ENCODE data around the gene FBN1.

- TF ChIP-seq MXI1 (IDR thresholded peaks at IDR 0.05; ENCODE audit: borderline replicate concordance, low read depth, low read length) (no peak), GATAD2A (CRISPR knock-in tag; IDR thresholded peaks at IDR 0.05) (no peak), HDAC2 (CRISPR knock-in tag; IDR thresholded peaks at IDR 0.05) (no peak), TAF1 (CRISPR knock-in tag; IDR thresholded peaks at IDR 0.05) (no peak), SAP130 (CRISPR knock-in tag; IDR thresholded peaks at IDR 0.05; ENCODE audit: low read depth) (no peak)
Measured at GRCh38 chr15:48498828-48499227, 146.7 kb downstream of the FBN1 start.
